HG03175 (cell line): ENCODE measurements around the gene AURKAIP1.

Experiments
- ATAC-seq: cut with Tn5 transposase; IDR thresholded peaks from one replicate; pipeline ENCODE4 v1.9.1; 2021; ENCODE audit warnings: mild to moderate bottlenecking, moderate library complexity; ENCODE audit not compliant: unreplicated experiment

AURKAIP1 gene

GRCh38 chr1:1335283-1335682 is 39.7 kb downstream of the AURKAIP1 start:
- ATAC-seq: no peak

GRCh38 chr1:1334835-1335234 is 40.2 kb downstream of the AURKAIP1 start:
- ATAC-seq: no peak

- ATAC-seq: no peak
Observed at GRCh38 chr1:1333551-1334241, 41.3 kb downstream of the AURKAIP1 start.

- ATAC-seq: no peak
Observed at GRCh38 chr1:1332774-1333480, 42.1 kb downstream of the AURKAIP1 start.

- ATAC-seq: no peak
Observed at GRCh38 chr1:1332031-1332755, 42.8 kb downstream of the AURKAIP1 start.

- ATAC-seq: no peak
Observed at GRCh38 chr1:1331068-1331965, 43.7 kb downstream of the AURKAIP1 start, which contains the start of gene TAS1R3. Gene TAS1R3 (plus strand): TSS chr1:1331280. CDS start chr1:1331346, 66 bp downstream.

GRCh38 chr1:1330366-1331067 is 44.5 kb downstream of the AURKAIP1 start:
- no peak for ATAC-seq

GRCh38 chr1:1329304-1330210 is 45.5 kb downstream of the AURKAIP1 start:
- ATAC-seq: no peak

- no peak for ATAC-seq
Observed at GRCh38 chr1:1328254-1328653, 46.8 kb downstream of the AURKAIP1 start.

GRCh38 chr1:1327291-1327690 is 47.7 kb downstream of the AURKAIP1 start:
- ATAC-seq: no peak

GRCh38 chr1:1326075-1326605 is 48.9 kb downstream of the AURKAIP1 start:
- no peak for ATAC-seq

- no peak for ATAC-seq
Observed at GRCh38 chr1:1325288-1326074, 49.5 kb downstream of the AURKAIP1 start.

- peak; percentile 81 for ATAC-seq
Observed at GRCh38 chr1:1324524-1325287, 50.3 kb downstream of the AURKAIP1 start, which contains the start of the genes CPTP and INTS11. Gene CPTP (plus strand): TSS chr1:1324802. CDS start chr1:1326911, 2,109 bp downstream. Gene INTS11 (minus strand): TSS chr1:1324660. CDS start chr1:1324608, 52 bp downstream.

- no peak for ATAC-seq
Observed at GRCh38 chr1:1324084-1324523, 50.9 kb downstream of the AURKAIP1 start.
